Smooth muscle cell (in vitro differentiated cells): ENCODE data around the gene SLC38A6. TPM values are rescaled to one million over a fixed set of nuclear protein-coding genes. Genes with fewer than 3 reads are reported as not detected.

ENCODE experiments used
- DNase-seq: peaks from one replicate; lab custom pipeline; 2025; ENCODE audit not compliant: unreplicated experiment; lab: John Stamatoyannopoulos, UW
- H2AFZ ChIP-seq: fragments of 200-600 bp; sonication (generic); 2 replicates; pipeline ENCODE4 v1.6.0; 2016; ENCODE audit warnings: antibody characterized with exemption, low read depth, mild to moderate bottlenecking
- H3F3A ChIP-seq: fragments of 200-600 bp; sonication (generic); 2 replicates; pipeline ENCODE4 v1.6.0; 2017; ENCODE audit warnings: antibody characterized with exemption, low read depth
- H3K27ac ChIP-seq: fragments of 200-600 bp; sonication (generic); 2 replicates; pipeline ENCODE4 v1.5.1; 2016; ENCODE audit warnings: low read depth, mild to moderate bottlenecking
- H3K27me3 ChIP-seq: fragments of 200-600 bp; sonication (generic); 2 replicates; pipeline ENCODE4 v1.6.1; 2016; ENCODE audit warnings: low read depth, mild to moderate bottlenecking
- H3K36me3 ChIP-seq: fragments of 200-600 bp; sonication (generic); 2 replicates; pipeline ENCODE4 v1.5.1; 2016; ENCODE audit warnings: low read depth
- H3K4me1 ChIP-seq: fragments of 200-600 bp; sonication (generic); 2 replicates; pipeline ENCODE4 v1.5.1; 2016; ENCODE audit warnings: low read depth
- H3K4me2 ChIP-seq: fragments of 200-600 bp; sonication (generic); 2 replicates; pipeline ENCODE4 v1.6.0; 2016; ENCODE audit warnings: mild to moderate bottlenecking
- H3K4me3 ChIP-seq: fragments of 200-600 bp; sonication (generic); 2 replicates; pipeline ENCODE4 v1.5.1; 2016; ENCODE audit warnings: mild to moderate bottlenecking
- H3K79me2 ChIP-seq: fragments of 200-600 bp; sonication (generic); 2 replicates; pipeline ENCODE4 v1.6.0; 2016; ENCODE audit warnings: low read depth, mild to moderate bottlenecking
- H3K9ac ChIP-seq: fragments of 200-600 bp; sonication (generic); 2 replicates; pipeline ENCODE4 v1.6.0; 2016; ENCODE audit warnings: low read depth
- H3K9me3 ChIP-seq: fragments of 200-600 bp; sonication (generic); replicated peaks from 2 replicates; pipeline ENCODE4 v1.5.1; 2016; ENCODE audit warnings: low read depth
- H4K20me1 ChIP-seq: fragments of 200-600 bp; sonication (generic); 2 replicates; pipeline ENCODE4 v1.6.0; 2016; ENCODE audit warnings: low read depth
- WGBS: methylation state at CpG from one replicate; pipeline ENCODE4 v1.1.7; 2016; ENCODE audit warnings: low lambda C conversion rate; 5-methylcytosine and 5-hydroxymethylcytosine counted together
- polyA plus RNA-seq: library from polyadenylated mRNA; unstranded; fragments of >200 nt; fragmentation: Nextera tagmentation; extraction: Ambion mirVana; gene quantifications from 2 replicates; pipeline ENCODE4 v1.2.1, GENCODE V29; 2016
- total RNA-seq: library from RNA; depleted of rRNA; stranded (reverse); fragments of >200 nt; gene quantifications from 2 replicates; pipeline ENCODE4 v1.2.3, GENCODE V29; 2014
- TF ChIP-seq, protein P1 (sequence below): fragments of 200-600 bp; sonication (generic); IDR thresholded peaks from 2 replicates; pipeline ENCODE4 v1.5.1; 2017; ENCODE audit warnings: borderline replicate concordance, mild to moderate bottlenecking, antibody characterized with exemption; ENCODE audit not compliant: insufficient read depth, poor library complexity, severe bottlenecking

Gene SLC38A6
- total and polyA plus RNA-seq, 2 experiments from 2014 or later, result 5.5 to 28.7 TPM

DNA sequence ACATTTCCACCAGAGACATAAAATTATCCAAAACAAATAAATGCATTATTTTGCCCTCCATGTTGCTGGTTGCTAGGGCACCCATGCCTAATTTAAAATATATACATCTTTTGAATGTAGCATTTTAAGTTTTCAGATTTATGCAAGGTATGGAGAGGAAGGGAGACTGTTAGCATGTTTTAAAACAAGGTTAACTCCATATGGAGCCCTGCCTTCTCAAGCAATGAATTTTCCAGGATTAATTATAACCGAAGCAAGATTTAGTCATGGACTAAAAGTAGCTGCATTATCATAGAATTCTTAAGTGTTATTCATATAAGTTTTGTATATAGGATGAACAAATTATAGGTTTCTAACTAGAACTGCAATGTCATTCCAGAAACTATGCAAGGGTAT lies 37.4 kb upstream of the SLC38A6 start:
- no peak overlapping the region for H3K4me2 ChIP-seq
- no peak for DNase-seq
- no peak overlapping the region for H3K27ac ChIP-seq
- H3F3A ChIP-seq, result no peaks in the 10 kb centered on the region
- TF ChIP-seq, protein P1, sequence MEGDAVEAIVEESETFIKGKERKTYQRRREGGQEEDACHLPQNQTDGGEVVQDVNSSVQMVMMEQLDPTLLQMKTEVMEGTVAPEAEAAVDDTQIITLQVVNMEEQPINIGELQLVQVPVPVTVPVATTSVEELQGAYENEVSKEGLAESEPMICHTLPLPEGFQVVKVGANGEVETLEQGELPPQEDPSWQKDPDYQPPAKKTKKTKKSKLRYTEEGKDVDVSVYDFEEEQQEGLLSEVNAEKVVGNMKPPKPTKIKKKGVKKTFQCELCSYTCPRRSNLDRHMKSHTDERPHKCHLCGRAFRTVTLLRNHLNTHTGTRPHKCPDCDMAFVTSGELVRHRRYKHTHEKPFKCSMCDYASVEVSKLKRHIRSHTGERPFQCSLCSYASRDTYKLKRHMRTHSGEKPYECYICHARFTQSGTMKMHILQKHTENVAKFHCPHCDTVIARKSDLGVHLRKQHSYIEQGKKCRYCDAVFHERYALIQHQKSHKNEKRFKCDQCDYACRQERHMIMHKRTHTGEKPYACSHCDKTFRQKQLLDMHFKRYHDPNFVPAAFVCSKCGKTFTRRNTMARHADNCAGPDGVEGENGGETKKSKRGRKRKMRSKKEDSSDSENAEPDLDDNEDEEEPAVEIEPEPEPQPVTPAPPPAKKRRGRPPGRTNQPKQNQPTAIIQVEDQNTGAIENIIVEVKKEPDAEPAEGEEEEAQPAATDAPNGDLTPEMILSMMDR, result no peak
- H3K9me3 ChIP-seq, result no peaks in the 10 kb centered on the region
- no peaks in the 10 kb centered on the region for H3K4me1 ChIP-seq
- H3K36me3 ChIP-seq, result no peaks in the 10 kb centered on the region
- H3K4me3 ChIP-seq, result no peak overlapping the region
- H3K27me3 ChIP-seq, result no peaks in the 10 kb centered on the region
- no peak overlapping the region for H3K9ac ChIP-seq
- no peak overlapping the region for H2AFZ ChIP-seq
- peaks cover 8% of the 10 kb centered on the region for H3K79me2 ChIP-seq
- no peaks in the 10 kb centered on the region for H4K20me1 ChIP-seq
- 90% methylated on average over 1 of the region's 1 CpG for WGBS

DNA sequence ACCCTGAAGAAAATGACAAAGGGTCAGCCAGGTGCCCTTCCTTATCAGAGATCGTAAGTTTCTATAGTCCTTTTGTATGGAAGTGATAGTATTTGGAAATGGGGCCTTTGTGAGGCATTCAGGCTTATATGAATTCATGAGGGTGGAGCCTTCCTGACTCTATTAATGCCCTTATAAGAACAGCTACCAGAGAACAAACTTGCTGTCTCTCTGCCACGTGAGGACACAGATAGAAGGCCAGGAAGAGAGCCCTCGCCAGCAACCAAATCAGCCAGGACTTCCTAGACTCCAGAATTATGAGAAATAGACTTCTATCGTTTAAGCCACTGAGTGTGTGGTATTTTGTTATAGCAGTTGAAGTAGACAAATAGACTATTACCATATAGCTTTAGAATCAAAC lies 36.8 kb upstream of the SLC38A6 start:
- Histone ChIP-seq H3K79me2 (peaks cover 7% of the 10 kb centered on the region), H3K27me3 (no peaks in the 10 kb centered on the region), H3K4me2 (no peak overlapping the region), H3K4me1 (no peaks in the 10 kb centered on the region), H3K9ac (no peak overlapping the region), H2AFZ (no peak overlapping the region), H3K36me3 (no peaks in the 10 kb centered on the region), H3F3A (no peaks in the 10 kb centered on the region), H3K4me3 (no peak overlapping the region), H3K9me3 (no peaks in the 10 kb centered on the region), H4K20me1 (no peaks in the 10 kb centered on the region), H3K27ac (no peak overlapping the region)
- TF ChIP-seq, protein P1, result no peak
- no peak for DNase-seq
- WGBS, result 87% methylated on average over 4 of the region's 4 CpGs

DNA sequence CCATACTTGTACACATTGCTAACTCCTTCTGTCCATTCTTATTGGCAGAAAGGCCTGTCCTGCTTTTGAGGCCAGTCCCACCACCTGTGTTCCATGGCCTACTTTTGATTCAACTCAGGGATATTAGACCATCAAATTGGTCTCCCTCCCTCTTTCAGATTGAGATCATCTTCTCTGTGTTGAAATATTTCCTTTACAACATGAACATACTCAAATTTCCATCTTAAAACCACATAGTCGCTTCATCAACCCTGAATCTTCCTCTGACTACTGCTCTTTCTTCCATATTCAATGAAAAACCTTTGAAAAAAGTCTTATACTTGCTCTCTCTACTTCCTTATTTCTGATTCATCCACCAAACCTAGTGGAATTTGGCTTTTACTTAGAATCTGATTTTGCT lies 35.1 kb upstream of the SLC38A6 start:
- DNase-seq, result no peak
- H3K27me3 ChIP-seq, result no peaks in the 10 kb centered on the region
- peaks cover 6% of the 10 kb centered on the region for H3K79me2 ChIP-seq
- H3K9me3 ChIP-seq, result no peaks in the 10 kb centered on the region
- H3K9ac ChIP-seq, result no peak overlapping the region
- H3K4me1 ChIP-seq, result no peaks in the 10 kb centered on the region
- H4K20me1 ChIP-seq, result no peaks in the 10 kb centered on the region
- H3K27ac ChIP-seq, result no peak overlapping the region
- WGBS, result 96% methylated on average over 1 of the region's 1 CpG
- H3K36me3 ChIP-seq, result no peaks in the 10 kb centered on the region
- H3K4me3 ChIP-seq, result no peak overlapping the region
- H3K4me2 ChIP-seq, result no peak overlapping the region
- TF ChIP-seq, protein P1, result no peak
- no peak overlapping the region for H2AFZ ChIP-seq
- no peaks in the 10 kb centered on the region for H3F3A ChIP-seq

DNA sequence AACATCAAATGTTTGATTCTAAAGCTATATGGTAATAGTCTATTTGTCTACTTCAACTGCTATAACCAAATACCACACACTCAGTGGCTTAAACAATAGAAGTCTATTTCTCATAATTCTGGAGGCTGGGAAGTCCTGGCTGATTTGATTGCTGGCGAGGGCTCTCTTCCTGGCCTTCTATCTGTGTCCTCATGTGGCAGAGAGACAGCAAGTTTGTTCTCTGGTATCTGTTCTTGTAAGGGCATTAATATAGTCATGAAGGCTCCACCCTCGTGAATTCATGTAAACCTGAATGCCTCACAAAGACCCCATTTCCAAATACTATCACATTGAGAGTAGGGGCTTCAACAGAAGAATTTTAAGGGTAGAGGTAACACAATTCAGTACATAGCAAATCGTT lies 34.3 kb upstream of the SLC38A6 start:
- H3K4me1 ChIP-seq, result no peaks in the 10 kb centered on the region
- TF ChIP-seq, protein P1, result no peak
- H3K4me2 ChIP-seq, result no peak overlapping the region
- H3K36me3 ChIP-seq, result no peaks in the 10 kb centered on the region
- H3F3A ChIP-seq, result no peaks in the 10 kb centered on the region
- H3K27ac ChIP-seq, result no peak overlapping the region
- no peak overlapping the region for H3K9ac ChIP-seq
- no peak for DNase-seq
- H4K20me1 ChIP-seq, result no peaks in the 10 kb centered on the region
- H2AFZ ChIP-seq, result no peak overlapping the region
- H3K79me2 ChIP-seq, result peaks cover 6% of the 10 kb centered on the region
- H3K4me3 ChIP-seq, result no peak overlapping the region
- no peaks in the 10 kb centered on the region for H3K9me3 ChIP-seq
- 88% methylated on average over 3 of the region's 3 CpGs for WGBS
- no peaks in the 10 kb centered on the region for H3K27me3 ChIP-seq
